HG03280 (cell line): Measurements from ENCODE around the gene DAD1.
A peak's percentile ranks its signal among the peaks of the same experiment; 100 is the strongest.
"Not testable (repeated sequence)": the region's sequence is repeated elsewhere in the genome, so short reads cannot be mapped to it uniquely, and the experiment has no call there.

Experiments used
- ATAC-seq: cut with Tn5 transposase; IDR thresholded peaks from one replicate; pipeline ENCODE4 v1.9.1; 2021; ENCODE audit warnings: mild to moderate bottlenecking, moderate library complexity; ENCODE audit not compliant: unreplicated experiment

Gene DAD1

DNA sequence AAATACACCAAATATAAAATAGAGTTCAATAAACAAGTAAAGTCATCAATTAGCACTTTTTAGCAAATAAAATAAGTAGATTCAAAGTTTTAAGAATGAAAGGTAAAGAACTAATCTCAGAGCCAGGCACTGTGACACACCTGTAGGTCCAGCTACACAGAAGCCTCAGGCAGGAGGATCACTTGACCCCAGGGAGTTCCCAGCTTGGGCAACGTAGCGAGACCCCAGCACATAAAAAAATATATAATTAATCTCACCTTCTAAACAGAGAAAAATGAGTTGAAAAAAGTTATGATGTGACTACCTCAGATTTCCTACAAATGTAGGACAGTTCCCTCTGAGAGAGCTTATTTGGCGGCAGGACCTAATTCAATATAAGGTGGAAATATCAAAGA is 19.3 kb downstream of the DAD1 start:
- ATAC-seq: no peak

DNA sequence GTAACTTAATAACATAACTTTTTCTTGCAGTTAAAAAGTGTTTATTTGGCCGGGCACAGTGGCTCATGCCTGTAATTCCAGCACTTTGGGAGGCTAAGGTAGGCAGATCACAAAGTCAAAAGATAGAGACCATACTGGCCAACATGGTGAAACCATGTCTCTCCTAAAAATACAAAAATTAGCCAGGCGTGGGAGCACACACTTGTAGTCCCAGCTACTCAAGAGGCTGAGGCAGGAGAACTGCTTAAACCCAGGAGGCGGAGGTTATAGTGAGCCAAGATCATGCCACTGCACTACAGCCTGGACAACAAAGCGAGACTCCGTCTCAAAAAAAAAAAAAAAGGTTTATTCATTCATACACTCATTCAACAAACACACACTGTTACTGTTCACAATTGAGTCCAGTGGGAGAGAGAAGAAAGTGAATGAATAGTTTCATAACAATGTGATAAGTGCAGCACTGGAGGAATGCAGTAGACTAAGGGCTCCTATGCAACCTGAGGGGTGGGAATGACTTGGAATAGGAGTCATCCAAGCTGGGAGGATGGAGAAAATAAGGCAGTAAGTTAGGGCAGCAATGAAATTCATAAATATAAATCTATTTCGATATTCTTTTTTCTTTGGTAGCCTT is 19.8 kb downstream of the DAD1 start:
- ATAC-seq: no peak

DNA sequence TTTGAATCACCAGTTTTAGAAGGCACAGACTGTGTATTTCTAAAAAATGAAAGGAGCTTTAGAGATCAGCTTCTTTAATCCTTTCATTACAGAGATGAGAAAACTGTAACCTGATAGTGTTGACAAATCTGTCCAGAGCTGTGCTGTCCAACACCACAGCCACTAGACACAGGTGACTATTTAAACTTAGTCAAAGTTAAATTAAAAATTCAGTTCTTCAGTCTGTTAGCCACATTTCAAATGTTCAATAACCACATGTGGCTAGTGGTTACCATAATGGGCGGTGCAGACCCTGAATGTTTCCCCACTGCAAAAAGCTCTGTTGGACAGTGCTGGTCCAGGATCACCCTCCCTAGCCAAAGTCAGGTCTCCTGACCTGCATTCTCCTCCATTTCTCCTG is 21.6 kb downstream of the DAD1 start:
- no peak for ATAC-seq

DNA sequence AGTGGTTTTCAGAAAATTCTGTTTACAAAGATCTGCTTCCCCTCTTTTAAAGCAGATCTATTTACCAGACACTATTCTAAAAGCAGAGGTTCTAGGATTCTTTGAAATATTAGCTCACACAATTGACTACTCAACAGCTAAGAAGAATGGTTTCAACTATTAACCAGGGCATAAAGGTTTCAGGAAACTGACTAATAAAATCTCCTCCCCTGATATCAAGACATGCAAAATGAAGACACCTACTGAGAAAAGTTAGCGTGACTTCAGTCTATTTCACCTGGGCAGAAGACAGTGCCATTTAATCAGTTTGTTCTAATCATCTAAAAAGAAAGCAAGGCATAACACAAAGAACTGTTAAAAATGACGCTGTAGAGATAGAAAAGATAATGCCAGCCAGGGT is 22.2 kb downstream of the DAD1 start:
- ATAC-seq: no peak

DNA sequence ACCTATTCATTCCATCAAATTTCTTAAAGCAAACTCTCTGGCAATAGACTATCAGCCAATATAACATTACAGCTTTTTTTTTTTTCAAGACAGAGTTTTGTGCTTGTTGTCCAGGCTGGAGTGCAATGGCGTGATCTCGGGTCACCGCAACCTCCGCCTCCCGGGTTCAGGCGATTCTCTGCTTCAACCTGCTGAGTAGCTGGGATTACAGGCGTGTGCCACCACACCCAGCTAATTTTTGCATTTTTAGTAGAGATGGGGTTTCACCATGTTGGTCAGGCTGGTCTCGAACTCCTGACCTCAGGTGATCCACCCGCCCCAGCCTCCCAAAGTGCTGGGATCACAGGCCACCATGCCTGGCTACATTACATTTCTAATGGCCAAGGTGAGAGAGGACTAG is 22.8 kb downstream of the DAD1 start:
- ATAC-seq: not testable (repeated sequence)

DNA sequence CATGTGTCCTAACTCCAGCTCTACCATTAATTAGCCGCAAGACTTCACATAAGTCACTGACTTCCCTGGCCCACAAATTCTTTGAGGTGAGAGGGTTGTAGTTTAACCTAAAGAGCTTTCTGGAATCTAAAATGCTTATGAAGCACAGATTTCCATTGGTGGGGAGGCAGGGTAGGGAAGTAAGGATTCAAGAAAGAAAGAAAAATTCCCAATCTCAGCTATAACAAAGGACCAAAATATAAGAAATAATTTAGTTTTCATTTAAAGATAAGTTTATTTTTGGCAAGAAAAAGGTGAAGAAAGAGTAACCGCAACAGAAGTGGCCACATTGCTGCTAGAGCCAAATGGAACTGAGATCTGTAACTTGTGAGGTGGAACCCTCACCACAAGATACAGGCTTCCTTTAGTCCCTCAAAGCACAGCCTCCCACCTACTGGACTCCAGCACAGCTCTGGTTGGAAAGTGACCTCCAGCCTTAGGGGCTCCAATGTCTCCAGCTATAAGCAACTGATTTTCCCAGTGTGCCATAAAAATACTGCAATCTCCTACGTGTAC is 23.6 kb downstream of the DAD1 start:
- ATAC-seq: peak; percentile 34

DNA sequence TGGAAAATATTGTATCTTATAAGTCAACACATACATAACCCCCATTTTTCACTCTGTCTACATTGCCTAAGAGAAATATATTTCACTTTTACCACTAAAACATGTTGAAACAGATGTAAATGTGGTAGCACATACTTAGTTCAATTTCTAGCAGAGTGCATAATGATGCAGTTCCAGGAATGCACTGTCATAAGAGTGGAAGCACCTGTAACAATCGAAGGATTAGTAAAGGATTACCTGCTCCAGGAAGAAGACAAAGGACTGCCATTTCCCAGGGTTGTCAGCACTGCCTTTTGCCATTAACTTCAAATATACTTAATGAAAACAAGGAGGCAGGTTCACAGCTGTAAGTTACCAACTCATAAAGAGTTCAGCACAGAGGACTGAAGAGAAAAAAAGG is 24.6 kb downstream of the DAD1 start:
- peak; percentile 0 for ATAC-seq

DNA sequence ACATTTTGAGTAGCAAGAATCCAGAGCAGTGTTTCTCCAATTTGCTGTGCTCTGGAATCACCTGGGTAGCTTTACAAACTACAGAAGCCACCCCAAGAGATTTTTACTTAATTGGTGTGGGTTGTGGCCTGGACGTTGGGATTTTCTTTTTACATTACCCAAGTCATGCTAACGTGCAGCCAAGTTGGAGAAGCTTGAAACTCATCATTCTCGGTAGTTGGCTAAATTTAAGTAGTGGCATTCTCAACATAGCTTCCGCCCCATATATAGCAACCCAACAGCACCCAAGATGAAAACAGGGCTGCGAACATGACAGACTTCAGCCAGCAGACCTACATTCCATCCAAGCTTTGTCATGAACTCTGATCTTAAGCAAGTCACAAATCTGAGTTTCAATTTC is 25.0 kb downstream of the DAD1 start:
- ATAC-seq: peak; percentile 36

DNA sequence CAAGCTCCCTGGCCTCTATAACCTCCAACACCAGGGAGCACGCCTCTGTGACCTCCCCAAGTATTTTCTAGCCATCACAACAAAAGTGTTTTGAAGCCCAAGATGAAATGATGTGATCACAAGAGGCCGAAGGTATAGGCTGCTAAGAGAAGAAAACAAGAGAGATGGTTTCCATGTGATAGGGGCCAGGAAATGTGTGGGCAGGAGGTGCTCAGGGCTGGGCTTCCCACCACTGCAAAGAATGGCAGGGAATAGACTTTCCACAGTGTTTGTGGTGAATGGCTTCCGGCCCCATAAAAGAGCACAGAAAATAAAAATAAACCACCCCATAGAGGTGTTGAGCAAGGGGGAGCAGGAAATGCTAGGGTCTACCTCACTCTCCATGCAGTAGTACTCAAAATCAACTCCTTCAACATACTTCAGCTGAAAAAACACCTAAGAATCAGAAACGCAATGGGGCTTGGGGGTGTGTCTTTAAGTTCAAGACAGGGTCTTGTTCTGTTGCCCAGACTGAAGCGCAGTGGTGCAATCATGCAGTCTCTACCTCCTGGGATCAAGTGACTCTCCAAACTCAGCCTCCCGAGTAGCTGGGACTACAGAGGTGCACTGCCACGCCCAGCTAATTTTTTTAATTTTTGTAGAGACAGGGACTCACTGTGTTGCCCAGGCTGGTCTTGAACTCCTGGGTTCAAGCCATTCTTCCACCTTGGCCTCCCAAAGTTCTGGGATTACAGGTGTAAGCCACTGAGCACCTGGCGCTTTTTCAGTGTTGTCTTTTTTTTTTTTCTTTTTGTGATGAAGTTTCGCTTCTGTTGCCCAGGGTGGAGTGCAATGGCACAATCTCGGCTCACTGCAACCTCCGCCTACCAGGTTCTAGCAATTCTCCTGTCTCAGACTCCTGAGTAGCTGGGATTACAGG is 27.1 kb downstream of the DAD1 start:
- no peak for ATAC-seq

DNA sequence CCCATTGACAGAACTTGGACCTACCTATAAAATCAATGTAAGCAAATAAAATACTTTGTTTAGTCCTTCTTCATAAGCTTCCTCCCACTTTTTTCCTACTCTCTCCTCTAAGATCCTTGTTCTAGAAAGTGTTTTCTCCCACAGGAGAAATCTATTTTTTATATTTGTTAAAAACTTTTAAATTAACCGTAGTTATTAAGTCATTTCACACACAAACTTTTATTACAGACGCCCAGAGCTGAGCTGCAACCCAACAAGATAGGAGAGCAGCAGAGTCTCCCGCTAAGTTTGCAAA is 27.7 kb downstream of the DAD1 start:
- ATAC-seq: no peak

DNA sequence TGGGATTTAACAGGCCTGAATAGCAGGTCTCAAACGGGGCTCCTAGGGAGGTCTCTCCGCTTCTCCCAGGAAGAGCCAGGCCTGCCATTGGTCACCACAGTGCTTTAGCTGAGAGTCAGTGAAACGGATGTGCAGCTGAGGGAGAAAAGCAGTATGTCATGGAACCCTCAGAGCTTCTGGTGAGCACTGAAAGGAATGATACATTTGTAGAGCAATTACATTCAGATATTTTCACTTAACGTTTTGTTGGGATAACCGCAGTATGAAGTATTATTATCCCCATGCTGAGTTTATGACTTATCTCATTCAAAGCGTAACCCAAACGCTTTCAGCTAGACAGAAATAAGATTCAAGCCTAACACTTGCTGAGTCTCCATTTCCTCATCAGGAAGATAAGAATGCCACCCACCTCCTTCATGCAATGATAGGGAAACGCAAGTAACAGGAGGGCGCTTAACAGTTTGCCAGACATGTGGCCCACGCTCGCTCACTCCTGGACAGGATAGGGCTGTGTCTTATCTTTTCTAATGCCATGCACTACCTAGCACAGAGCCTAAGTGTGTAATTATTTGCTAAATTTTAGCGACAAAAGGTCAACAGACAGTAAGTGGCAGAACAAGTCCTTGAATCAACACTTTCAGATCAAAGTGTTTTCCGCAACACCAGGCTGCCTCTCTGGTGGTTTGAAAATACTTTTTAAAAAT is 28.2 kb downstream of the DAD1 start:
- no peak for ATAC-seq

DNA sequence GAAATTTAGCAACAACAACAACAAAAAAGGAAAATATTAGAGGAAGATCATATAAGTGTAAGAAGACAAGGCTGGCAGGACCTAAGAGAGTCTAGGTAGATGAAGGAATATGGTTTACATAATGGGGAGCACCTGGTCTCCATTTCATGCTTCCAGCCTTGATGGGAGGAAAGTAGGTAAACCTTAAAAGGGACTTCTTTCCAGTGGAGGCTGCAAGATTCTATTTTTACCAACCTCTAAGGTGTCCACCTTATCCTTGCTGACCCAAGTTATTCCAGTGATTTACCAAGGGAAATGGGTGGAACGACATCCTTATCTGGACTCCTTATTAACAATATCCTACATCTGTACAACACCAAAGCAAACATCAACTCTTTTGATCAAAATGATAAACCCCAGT is 30.0 kb downstream of the DAD1 start:
- no peak for ATAC-seq

DNA sequence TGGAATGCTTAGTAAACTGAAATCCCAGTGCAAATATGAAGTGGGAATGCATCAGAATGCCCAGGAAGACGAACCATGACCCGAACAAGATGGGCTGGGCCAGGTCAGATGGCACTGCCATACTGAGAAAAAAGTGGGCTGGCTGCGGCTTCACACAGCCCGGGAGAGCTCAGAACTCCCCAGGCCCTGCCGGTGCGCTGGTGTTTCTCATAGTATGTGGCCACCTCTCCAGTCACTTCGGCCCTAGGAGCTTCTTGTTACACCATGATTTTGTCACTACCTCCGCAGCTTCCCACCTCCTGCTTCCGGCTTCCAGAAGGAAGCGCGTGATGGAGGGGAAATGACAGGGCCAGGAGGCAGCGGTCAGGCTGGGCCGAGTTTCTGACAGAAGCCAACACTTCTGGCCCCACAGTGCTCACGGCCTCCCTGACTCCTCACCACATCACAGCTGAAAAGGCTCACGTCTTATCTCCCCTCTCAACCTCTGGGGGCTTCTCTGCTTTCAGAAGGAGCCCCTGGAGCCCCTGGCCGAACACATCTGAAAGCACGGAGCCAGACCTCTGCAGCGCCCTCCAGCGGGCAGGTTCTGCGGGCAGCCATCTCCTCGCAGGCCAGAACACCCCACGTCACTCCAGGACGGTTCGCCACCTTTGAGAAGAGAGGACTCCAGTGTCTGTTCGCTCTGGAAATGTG is 30.7 kb downstream of the DAD1 start:
- no peak for ATAC-seq

DNA sequence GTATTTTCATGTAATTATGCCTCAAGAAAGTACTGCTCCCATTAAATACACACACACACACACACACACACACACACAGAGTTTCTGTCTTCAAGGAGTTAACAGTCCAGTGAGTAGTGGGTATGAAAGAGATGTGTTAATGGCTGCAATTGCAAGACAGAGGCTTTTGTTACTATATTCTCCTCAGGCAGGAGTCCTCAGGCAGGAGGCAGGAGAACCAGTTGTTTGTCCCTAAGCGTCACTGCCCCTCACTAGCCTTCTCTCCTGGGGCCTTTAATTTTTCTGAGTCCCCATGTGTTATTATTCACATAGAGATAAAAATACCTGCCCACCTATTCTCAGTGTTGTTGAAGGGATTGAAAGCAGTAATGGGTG is 31.2 kb downstream of the DAD1 start:
- ATAC-seq: no peak

DNA sequence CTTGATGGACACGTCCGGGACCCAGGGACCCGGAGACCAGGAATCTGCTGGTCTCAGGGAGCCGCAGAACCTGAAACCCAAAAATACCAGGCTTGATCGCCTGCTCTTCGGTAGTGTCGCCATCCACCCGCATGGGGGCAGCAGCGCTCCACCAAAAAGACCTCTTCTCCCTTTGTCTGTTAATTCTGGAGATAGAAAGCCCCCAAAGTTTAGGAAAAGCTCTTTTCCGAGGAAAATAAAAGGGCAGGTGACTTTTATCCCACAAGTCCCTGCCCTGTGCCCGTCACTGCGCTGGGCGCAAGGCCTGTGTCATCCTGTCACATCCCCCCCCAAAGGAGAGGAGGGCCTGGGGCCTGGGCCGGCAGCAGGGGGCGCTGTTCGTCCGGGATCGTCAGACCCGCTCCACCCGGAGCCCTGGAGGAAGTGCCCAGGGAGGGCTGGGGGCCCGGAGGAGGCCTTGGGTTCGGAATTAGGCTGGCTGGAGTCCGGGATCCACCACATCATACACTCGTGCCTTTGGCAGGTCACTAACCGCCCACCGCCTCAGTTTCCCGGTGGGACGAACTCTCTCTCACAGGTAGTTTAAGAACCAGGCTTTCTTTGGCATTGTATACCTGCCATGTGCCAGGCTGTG is 31.9 kb downstream of the DAD1 start:
- peak; percentile 36 for ATAC-seq

DNA sequence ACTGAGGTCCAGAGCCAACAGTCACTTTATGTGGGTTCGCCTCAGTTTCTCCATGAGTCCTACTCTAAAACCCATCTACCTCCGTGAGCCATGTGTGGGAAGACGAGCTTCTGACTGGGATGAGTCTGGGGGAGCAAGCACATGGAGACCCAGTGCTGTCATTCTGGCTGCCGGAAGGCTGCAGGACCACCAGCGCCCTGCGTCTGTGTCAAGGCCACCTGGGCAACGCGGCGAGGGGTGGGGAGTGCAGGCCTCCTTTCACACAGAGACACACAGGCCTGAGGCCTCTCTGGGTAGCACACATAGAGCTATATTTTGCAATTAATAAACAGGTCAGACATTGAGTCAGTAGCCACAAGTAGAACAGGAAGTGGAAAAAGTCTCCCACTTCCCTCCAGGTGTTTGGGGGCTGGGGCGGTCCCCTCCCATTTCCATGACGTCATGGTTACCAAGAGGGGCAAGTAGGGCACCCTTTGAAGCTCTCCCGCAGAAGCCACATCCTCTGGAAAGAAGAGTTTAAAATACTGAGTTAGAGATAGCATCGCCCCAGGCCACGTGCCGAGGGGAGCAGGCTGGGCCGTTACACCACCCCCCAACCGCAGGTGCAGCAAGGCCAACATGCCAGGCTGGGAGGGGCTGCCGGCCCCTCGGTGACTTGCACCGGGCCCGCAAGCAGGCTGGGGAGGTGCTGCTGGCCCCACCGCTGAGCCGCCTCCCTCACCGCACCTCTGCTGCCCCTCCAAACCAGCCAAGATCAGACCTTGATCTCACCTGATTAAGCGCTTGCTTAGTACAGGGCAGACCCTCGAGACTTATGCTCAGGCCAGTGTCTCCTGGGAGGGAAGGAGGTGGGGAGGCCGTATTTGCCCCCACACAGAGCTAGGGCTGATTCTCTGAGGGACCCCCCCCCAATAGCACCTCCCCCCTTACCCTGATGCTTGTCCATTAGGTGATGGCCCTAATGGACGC is 32.7 kb downstream of the DAD1 start:
- ATAC-seq: peak; percentile 65

DNA sequence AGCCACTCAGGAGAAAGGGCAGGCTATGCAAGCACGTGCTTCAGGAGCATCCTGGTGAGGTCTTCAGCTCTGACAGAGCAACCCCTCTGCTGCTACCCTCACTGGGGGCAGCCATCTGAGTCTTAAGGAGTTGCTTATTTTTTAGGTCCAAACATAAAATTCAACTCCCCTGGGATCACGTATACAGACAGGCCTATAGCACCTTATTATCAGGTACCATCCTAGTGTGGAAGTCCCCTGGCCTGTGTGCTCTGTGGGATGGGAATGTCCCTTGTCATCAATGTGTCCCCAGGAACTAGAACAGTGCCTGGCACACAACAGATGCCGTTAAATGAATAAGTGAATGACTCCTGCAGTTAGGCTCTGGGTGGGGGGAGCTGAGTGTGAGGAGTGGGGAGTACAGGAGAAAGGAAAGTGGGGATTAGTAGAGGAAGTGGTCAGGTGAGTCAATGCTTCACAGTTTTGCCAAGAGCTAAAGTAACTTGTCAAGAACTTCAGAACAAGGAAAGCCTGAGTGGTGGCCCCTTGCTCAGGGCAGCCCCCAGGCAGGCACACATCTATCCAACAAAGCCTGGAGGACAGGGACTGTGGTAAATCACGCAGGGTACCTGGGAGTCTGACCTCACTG is 33.5 kb downstream of the DAD1 start:
- ATAC-seq: no peak

DNA sequence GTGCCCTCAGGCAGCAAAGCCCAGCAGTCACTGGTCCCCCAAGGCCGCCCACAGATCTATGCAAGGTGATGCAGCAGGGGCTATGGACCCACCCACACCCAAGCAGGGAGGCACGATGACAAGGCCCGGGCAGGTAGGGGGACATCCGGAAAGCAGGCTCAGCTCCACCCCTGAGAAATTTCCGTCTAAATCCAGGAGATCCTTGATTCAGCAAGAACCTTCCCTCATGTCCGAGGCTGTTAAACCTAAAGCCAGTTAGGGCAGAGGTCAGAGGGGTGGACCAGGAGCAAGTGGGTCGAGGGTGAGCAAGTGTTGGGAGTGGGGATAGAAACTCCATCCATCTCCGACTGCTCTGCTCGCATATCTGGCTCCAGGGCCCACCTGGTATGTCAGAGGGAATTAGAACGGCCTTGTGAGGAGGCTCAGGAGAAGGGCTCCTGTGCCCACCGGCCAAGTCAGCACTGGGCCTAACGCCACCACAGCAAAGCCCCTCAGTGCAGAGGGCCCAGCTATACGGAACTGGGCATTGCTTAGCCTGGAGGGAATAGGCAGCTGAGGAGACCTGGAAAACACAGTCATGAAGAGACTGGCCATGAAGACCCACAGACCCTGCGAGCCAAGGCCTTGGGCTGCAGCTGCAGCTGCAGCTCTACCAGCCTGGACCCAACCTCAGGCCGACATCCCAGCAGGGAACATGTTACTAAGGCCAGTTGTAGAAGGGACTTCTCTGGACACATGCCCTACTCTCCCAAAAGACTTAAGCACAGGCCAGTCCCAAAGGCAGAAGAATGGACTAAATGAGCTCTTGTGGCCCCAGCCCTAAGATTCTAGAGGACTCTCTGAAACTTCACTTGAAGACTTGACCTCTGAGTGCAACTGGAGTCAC is 34.3 kb downstream of the DAD1 start:
- no peak for ATAC-seq
